Ovary (tissue), 9 donors: ENCODE results near the gene TADA2B. TPM values are rescaled to one million over a fixed set of nuclear protein-coding genes. Genes with fewer than 3 reads are reported as not detected.

Experiments used
- DNase-seq, 5 donors: peaks; one replicate each; pipeline ENCODE4 v3.0.0-alpha.2; 2019 to 2020
- H3K27ac ChIP-seq, 2 donors: fragments of 200-600 bp; one replicate each; pipeline versions ENCODE4 v1.5.1 to v1.8.0; 2019 to 2022
- H3K27me3 ChIP-seq: fragments of 200-600 bp; one replicate; pipeline ENCODE4 v1.8.0; 2022
- H3K36me3 ChIP-seq: fragments of 200-600 bp; sonication (generic); one replicate; pipeline ENCODE4 v1.5.1; 2019
- H3K4me1 ChIP-seq: one replicate; pipeline ENCODE4 v1.8.1; 2013; ENCODE audit warnings: mild to moderate bottlenecking, moderate library complexity; ENCODE audit not compliant: insufficient read depth
- H3K4me3 ChIP-seq: fragments of 200-600 bp; sonication (generic); one replicate; pipeline ENCODE4 v1.5.1; 2017
- H3K9me3 ChIP-seq, 2 donors: fragments of 200-600 bp in 1 of 2; sonication (generic) in 1 of 2; one replicate each; pipeline versions ENCODE4 v1.5.1 to v1.8.1; 2013 to 2019; ENCODE audit warnings: mild to moderate bottlenecking in 1 of 2, moderate library complexity in 1 of 2
- CTCF ChIP-seq, 3 donors: fragments of 450-650 bp in 2 of 3; fragments of 200-600 bp in 1 of 3; IDR thresholded peaks; one replicate each; pipeline versions ENCODE4 v1.5.1 to v1.8.0; 2016 to 2022; ENCODE audit warnings: antibody characterized with exemption in 3 of 3, mild to moderate bottlenecking in 1 of 3
- EP300 ChIP-seq: sonication (generic); formaldehyde crosslinking; IDR thresholded peaks from one replicate; pipeline ENCODE4 v1.6.1; 2017; ENCODE audit warnings: antibody characterized with exemption
- POLR2A ChIP-seq: fragments of 450-650 bp; IDR thresholded peaks from one replicate; pipeline ENCODE4 v1.6.1; 2017; ENCODE audit warnings: antibody characterized with exemption, mild to moderate bottlenecking, moderate library complexity
- WGBS, 3 donors: extraction: QIAGEN DNeasy Blood & Tissue Kit in 1 of 3; methylation state at CpG; one replicate each; pipeline versions ENCODE4 v1.1.5 to v1.1.7; 2013 to 2017; 5-methylcytosine and 5-hydroxymethylcytosine counted together
- intact Hi-C, 4 donors: fragments of 100-400 bp; cut with DNase I; formaldehyde crosslinking; loops; one replicate each; pipeline versions ENCODE4 v1.11.0 to v1.15.1; 2022 to 2023
- polyA plus RNA-seq, 2 donors: library from polyadenylated mRNA; stranded (reverse); fragments of 200-250 nt in 1 of 2; fragments of 350-450 nt in 1 of 2; fragmentation: Illumina TruSeq in 1 of 2; extraction: RNeasy Lipid Tissue Mini Kit (QIAGEN cat#74804) in 1 of 2; gene quantifications; one replicate each; pipeline ENCODE4 v1.2.3, GENCODE V29; 2013 to 2014
- total RNA-seq, 7 donors: library from RNA; depleted of rRNA in 2 of 7; stranded (reverse); fragments of >200 nt in 2 of 7; fragmentation: NEBNext Ultra II Directional in 3 of 7; extraction: Animal tissue kit (Norgen Biotek cat#: 25700) in 3 of 7; gene quantifications; one replicate each; pipeline versions ENCODE4 v1.1.0 to v1.2.4, GENCODE V29; 2016 to 2023
- donor health status: DM: no; HTN: no; CAD: no; lungs with moderate emphysema.
- donor health status: DM: no; HTN: no; CAD: no.
- donor health status: Bipolar disorder and iron deficiency.
- donor health status: DM: yes; HTN: yes; CAD: no.
- donor health status: DM: no; HTN: no; CAD: no.
- donor health status: DM: yes; HTN: yes; CAD: no.

The TADA2B gene
- total and polyA plus RNA-seq, 9 donors: 11.9 to 31.6 (median 26.8) TPM

GRCh38 chr4:7007142-7007907 lies 35.8 kb upstream of the TADA2B start:
- WGBS, 3 donors: 87 to 92% (median 87%) methylated on average over 12 of the region's 12 CpGs
- Histone ChIP-seq H3K9me3 (no peaks in the 10 kb centered on the region), H3K27ac (no peak overlapping the region), H3K36me3 (no peaks in the 10 kb centered on the region), H3K4me1 (no peaks in the 10 kb centered on the region), H3K27me3 (no peaks in the 10 kb centered on the region), H3K4me3 (no peak overlapping the region)
- no peak for DNase-seq
- intact Hi-C loops: no loop called here
- TF ChIP-seq POLR2A (no peak), EP300 (no peak), CTCF (IDR thresholded peaks at IDR 0.05) (no peak)

DNA sequence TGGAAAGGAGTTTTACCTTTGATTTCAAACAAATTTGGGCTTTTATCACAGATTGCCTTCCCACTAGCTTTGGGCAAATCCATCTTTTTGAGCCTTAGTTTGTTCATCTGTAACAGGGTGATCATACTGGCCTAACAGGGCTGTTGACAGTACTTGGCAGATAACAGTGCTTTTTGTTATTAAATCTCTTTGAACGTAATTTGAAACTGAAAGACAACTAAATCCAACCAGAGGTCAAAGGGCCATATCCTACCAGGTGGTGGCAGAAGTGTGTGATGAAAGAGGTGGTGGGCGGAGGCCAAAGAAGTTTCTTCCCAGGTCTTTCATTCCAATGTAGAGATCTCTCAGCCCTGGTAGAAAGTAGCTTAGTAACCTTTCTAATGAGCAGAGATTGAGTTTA lies 35.2 kb upstream of the TADA2B start:
- H3K4me3 ChIP-seq: no peak overlapping the region
- H3K36me3 ChIP-seq: no peaks in the 10 kb centered on the region
- H3K27ac ChIP-seq: no peak overlapping the region
- intact Hi-C loops: no loop called here
- no peak for TF ChIP-seq POLR2A
- TF ChIP-seq EP300: no peak
- no peak for TF ChIP-seq CTCF (IDR thresholded peaks at IDR 0.05)
- whole genome bisulfite sequencing, 3 donors: 52 to 66% (median 65%) methylated on average over 2 of the region's 2 CpGs
- no peak for DNase-seq
- H3K9me3 ChIP-seq: no peaks in the 10 kb centered on the region
- H3K4me1 ChIP-seq: no peaks in the 10 kb centered on the region
- no peaks in the 10 kb centered on the region for H3K27me3 ChIP-seq

DNA sequence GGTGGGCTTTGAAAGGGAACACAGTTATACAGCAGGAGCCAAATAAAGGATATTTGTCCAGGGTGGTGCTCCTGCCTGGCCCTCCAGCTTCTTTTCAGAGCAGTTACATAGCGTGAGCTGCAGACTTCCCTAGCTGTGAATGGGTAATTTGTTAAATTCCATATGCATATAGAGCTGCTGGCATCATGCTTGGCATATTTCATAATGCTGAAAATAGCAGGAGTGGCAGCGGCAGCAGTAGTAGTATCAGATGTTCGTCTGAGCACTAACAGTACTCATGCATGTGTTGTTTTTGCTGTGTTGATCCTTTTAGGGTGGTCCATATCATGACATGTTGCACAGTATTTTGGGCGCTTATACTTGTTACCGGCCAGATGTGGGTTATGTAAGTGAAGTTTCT lies 33.6 kb upstream of the TADA2B start:
- H3K27me3 ChIP-seq: no peaks in the 10 kb centered on the region
- no peaks in the 10 kb centered on the region for H3K36me3 ChIP-seq
- H3K4me1 ChIP-seq: no peaks in the 10 kb centered on the region
- no peak overlapping the region for H3K27ac ChIP-seq
- intact Hi-C loops: no loop called here
- no peak for DNase-seq
- 83 to 90% (median 84%) methylated on average over 5 of the region's 5 CpGs for WGBS, 3 donors
- H3K4me3 ChIP-seq: no peak overlapping the region
- TF ChIP-seq CTCF (IDR thresholded peaks at IDR 0.05) (no peak), EP300 (no peak), POLR2A (no peak)
- no peaks in the 10 kb centered on the region for H3K9me3 ChIP-seq

GRCh38 chr4:7013175-7013574 lies 30.0 kb upstream of the TADA2B start:
- no peak overlapping the region for H3K4me3 ChIP-seq
- no peaks in the 10 kb centered on the region for H3K36me3 ChIP-seq
- no peaks in the 10 kb centered on the region for H3K27me3 ChIP-seq
- DNase-seq: no peak
- WGBS, 3 donors: 82 to 86% (median 84%) methylated on average over 11 of the region's 11 CpGs
- TF ChIP-seq POLR2A: no peak
- no peak for TF ChIP-seq CTCF (IDR thresholded peaks at IDR 0.05)
- TF ChIP-seq EP300: no peak
- no peaks in the 10 kb centered on the region for H3K9me3 ChIP-seq
- intact Hi-C loops: no loop called here
- no peaks in the 10 kb centered on the region for H3K4me1 ChIP-seq
- H3K27ac ChIP-seq: no peak overlapping the region
